Measurements from ENCODE around the gene WFIKKN1.

The WFIKKN1 gene

GRCh38 chr16:626787-627453, 3.9 kb upstream of the WFIKKN1 start (continued):
- TF ChIP-seq ZNF639 (tag by site-specific recombination; IDR thresholded peaks at IDR 0.05) (peak; percentile 72), HOXD13 (CRISPR knock-in tag; IDR thresholded peaks at IDR 0.05; ENCODE audit: borderline replicate concordance) (no peak), ZNF626 (tag by site-specific recombination; IDR thresholded peaks at IDR 0.05) (no peak), ZNF610 (tag by site-specific recombination; IDR thresholded peaks at IDR 0.05; ENCODE audit: borderline replicate concordance) (no peak), KLF7 (tag by site-specific recombination; IDR thresholded peaks at IDR 0.05; ENCODE audit: borderline replicate concordance) (no peak), ZNF248 (tag by site-specific recombination; IDR thresholded peaks at IDR 0.05) (no peak), ZNF830 (tag by site-specific recombination; IDR thresholded peaks at IDR 0.05; ENCODE audit: low read depth) (no peak), ZNF394 (tag by site-specific recombination; IDR thresholded peaks at IDR 0.05; ENCODE audit: borderline replicate concordance) (no peak), TSHZ1 (tag by site-specific recombination; IDR thresholded peaks at IDR 0.05; ENCODE audit: borderline replicate concordance) (no peak), ZNF747 (tag by site-specific recombination; IDR thresholded peaks at IDR 0.05) (no peak), ZBTB44 (tag by site-specific recombination; IDR thresholded peaks at IDR 0.05) (no peak), GFI1B (tag by site-specific recombination; IDR thresholded peaks at IDR 0.05) (no peak), ZNF174 (tag by site-specific recombination; IDR thresholded peaks at IDR 0.05) (no peak), ZNF324 (tag by site-specific recombination; IDR thresholded peaks at IDR 0.05) (0 out of 2 replicates have a peak, but pooled peaks have one; percentile 73), OVOL3 (tag by site-specific recombination; IDR thresholded peaks at IDR 0.05) (no peak), GLIS1 (tag by site-specific recombination; IDR thresholded peaks at IDR 0.05) (no peak), ZNF19 (tag by site-specific recombination; IDR thresholded peaks at IDR 0.05; ENCODE audit: low read depth) (no peak), ZNF140 (tag by site-specific recombination; IDR thresholded peaks at IDR 0.05) (no peak)
- TF ChIP-seq, protein P1, sequence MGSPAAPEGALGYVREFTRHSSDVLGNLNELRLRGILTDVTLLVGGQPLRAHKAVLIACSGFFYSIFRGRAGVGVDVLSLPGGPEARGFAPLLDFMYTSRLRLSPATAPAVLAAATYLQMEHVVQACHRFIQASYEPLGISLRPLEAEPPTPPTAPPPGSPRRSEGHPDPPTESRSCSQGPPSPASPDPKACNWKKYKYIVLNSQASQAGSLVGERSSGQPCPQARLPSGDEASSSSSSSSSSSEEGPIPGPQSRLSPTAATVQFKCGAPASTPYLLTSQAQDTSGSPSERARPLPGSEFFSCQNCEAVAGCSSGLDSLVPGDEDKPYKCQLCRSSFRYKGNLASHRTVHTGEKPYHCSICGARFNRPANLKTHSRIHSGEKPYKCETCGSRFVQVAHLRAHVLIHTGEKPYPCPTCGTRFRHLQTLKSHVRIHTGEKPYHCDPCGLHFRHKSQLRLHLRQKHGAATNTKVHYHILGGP (tag by site-specific recombination; IDR thresholded peaks at IDR 0.05): no peak
- TF ChIP-seq, protein P2, sequence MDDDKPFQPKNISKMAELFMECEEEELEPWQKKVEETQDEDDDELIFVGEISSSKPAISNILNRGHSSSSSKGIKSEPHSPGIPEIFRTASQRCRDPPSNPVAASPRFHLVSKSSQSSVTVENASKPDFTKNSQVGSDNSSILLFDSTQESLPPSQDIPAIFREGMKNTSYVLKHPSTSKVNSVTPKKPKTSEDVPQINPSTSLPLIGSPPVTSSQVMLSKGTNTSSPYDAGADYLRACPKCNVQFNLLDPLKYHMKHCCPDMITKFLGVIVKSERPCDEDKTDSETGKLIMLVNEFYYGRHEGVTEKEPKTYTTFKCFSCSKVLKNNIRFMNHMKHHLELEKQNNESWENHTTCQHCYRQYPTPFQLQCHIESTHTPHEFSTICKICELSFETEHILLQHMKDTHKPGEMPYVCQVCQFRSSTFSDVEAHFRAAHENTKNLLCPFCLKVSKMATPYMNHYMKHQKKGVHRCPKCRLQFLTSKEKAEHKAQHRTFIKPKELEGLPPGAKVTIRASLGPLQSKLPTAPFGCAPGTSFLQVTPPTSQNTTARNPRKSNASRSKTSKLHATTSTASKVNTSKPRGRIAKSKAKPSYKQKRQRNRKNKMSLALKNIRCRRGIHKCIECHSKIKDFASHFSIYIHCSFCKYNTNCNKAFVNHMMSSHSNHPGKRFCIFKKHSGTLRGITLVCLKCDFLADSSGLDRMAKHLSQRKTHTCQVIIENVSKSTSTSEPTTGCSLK (tag by site-specific recombination; IDR thresholded peaks at IDR 0.05): no peak
- TF ChIP-seq, protein P3, sequence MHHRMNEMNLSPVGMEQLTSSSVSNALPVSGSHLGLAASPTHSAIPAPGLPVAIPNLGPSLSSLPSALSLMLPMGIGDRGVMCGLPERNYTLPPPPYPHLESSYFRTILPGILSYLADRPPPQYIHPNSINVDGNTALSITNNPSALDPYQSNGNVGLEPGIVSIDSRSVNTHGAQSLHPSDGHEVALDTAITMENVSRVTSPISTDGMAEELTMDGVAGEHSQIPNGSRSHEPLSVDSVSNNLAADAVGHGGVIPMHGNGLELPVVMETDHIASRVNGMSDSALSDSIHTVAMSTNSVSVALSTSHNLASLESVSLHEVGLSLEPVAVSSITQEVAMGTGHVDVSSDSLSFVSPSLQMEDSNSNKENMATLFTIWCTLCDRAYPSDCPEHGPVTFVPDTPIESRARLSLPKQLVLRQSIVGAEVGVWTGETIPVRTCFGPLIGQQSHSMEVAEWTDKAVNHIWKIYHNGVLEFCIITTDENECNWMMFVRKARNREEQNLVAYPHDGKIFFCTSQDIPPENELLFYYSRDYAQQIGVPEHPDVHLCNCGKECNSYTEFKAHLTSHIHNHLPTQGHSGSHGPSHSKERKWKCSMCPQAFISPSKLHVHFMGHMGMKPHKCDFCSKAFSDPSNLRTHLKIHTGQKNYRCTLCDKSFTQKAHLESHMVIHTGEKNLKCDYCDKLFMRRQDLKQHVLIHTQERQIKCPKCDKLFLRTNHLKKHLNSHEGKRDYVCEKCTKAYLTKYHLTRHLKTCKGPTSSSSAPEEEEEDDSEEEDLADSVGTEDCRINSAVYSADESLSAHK (tag by site-specific recombination; IDR thresholded peaks at IDR 0.05): no peak
- TF ChIP-seq, protein P4, sequence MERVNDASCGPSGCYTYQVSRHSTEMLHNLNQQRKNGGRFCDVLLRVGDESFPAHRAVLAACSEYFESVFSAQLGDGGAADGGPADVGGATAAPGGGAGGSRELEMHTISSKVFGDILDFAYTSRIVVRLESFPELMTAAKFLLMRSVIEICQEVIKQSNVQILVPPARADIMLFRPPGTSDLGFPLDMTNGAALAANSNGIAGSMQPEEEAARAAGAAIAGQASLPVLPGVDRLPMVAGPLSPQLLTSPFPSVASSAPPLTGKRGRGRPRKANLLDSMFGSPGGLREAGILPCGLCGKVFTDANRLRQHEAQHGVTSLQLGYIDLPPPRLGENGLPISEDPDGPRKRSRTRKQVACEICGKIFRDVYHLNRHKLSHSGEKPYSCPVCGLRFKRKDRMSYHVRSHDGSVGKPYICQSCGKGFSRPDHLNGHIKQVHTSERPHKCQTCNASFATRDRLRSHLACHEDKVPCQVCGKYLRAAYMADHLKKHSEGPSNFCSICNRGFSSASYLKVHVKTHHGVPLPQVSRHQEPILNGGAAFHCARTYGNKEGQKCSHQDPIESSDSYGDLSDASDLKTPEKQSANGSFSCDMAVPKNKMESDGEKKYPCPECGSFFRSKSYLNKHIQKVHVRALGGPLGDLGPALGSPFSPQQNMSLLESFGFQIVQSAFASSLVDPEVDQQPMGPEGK (tag by site-specific recombination; IDR thresholded peaks at IDR 0.05): peak; percentile 36; the same call in 1 of the 2 replicates
- TF ChIP-seq, protein P5, sequence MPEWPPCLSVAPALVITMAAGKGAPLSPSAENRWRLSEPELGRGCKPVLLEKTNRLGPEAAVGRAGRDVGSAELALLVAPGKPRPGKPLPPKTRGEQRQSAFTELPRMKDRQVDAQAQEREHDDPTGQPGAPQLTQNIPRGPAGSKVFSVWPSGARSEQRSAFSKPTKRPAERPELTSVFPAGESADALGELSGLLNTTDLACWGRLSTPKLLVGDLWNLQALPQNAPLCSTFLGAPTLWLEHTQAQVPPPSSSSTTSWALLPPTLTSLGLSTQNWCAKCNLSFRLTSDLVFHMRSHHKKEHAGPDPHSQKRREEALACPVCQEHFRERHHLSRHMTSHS (tag by site-specific recombination; IDR thresholded peaks at IDR 0.05): no peak

All from HEK293 (cell line).